HG03520 (cell line): Measurements from ENCODE around the gene EIF4G3.
A peak's percentile ranks its signal among the peaks of the same experiment; 100 is the strongest.
"Not testable (repeated sequence)": the region's sequence is repeated elsewhere in the genome, so short reads cannot be mapped to it uniquely, and the experiment has no call there.

Experiments used
- ATAC-seq: cut with Tn5 transposase; IDR thresholded peaks from one replicate; pipeline ENCODE4 v1.9.1; 2021; ENCODE audit warnings: mild to moderate bottlenecking, moderate library complexity; ENCODE audit not compliant: unreplicated experiment

Gene EIF4G3

DNA sequence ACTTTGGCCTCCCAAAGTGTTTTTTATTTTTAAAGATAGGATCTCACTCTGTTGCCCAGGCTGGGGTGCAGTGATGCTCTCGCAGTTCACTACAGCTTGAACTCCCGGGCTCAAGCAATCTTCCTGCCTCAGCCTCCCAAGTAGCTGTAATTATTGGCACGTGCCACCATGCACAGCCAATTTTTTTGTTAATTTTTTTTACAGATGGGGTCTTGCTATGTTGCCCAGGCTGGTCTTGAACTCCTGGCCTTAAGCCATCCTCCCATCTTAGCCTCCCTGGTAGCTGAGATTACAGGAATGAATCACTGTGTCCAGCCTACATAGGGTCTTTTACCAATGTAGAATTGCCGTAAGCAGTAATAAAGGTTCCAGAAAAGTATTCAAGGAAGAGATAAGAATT, 340.5 kb downstream of the EIF4G3 start:
- no peak for ATAC-seq

DNA sequence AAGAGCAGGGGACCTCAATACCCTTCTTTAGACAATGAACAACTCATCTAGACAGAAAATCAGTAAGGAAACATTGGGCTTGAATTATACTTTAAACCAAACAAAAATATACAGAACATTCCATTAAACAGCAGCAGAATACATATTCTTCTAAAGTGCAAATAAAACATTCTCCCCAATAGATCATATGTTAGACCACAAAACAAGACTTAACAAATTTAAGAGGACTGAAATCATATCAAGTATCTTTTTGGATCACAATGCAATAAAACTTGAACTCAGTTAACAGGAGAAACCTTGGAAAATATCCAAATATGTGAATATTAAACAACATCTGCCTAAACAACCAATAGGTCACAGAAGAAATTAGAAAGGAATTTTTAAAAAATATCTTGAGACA, 341.9 kb downstream of the EIF4G3 start:
- ATAC-seq: no peak

DNA sequence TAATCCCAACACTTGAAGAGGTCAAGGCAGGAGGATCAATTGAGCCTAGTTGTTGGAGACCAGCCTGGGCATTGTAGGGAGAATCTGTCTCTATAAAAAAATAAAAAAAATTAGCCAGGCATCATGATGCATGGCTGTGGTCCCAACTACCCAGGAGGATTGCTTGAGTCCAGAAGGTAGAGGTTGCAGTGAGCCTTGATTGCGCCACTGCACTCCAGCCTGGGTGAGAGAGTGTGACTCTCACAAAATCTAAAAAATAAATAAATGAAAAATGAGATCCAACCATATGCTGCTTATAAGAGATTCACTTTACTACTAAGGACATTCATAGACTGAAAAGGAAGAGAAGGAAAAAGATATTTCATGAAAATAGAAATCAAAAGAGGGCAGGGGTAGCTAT, 342.5 kb downstream of the EIF4G3 start:
- no peak for ATAC-seq

DNA sequence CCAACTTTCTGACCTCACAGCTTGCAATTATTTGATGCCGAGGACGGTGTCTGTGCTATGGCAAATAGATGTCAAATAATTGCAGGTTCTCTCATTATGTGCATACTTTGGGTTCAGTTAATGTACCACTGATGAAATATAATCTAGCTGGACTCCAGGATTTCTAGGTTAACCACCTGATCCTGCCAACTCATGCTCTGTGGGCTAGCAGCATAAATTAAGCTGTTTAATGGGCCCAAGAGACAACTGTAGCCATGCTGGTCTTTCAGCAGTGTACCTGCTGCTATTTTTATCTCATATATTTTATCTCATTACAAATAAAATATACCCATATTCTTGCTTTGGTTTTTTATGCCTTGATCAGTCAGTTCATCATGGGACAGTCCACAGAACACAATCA, 346.3 kb downstream of the EIF4G3 start:
- no peak for ATAC-seq

DNA sequence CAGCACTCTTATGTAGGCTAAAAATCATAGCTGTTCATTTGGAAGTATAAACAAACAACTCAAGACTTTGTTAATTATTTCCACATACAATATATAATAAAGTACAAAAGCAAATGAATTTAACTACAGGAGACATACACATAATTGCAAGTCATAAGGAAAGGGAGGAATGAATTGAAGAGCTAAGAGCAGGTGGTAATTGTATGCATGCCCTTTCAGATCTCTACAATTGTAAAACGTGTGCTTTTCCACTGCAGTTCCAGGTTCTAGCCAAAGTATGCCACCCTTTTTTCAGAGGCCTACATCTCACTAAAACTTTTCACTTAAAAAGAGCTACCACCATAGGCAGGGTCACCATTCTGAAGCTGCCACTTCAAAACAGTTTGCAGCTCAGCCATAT, 346.8 kb downstream of the EIF4G3 start:
- no peak for ATAC-seq

DNA sequence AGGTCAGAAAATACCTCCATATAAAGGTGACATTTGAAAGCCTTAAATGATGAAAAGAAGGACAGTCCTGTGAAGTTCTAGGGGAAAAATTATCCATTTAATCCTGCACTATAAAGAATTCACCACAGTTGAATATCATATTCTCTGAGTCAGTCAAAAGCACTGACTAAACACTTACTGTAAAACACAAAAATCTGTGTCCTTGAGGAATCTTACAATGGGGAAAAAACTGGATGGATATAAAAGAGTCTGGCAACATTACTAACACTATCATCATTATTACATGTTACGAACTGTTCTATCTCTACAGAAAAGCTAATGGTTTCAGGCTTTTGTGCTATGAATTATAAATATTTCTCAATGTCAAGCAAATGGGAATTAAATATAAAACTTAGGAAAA, 347.2 kb downstream of the EIF4G3 start:
- ATAC-seq: no peak

DNA sequence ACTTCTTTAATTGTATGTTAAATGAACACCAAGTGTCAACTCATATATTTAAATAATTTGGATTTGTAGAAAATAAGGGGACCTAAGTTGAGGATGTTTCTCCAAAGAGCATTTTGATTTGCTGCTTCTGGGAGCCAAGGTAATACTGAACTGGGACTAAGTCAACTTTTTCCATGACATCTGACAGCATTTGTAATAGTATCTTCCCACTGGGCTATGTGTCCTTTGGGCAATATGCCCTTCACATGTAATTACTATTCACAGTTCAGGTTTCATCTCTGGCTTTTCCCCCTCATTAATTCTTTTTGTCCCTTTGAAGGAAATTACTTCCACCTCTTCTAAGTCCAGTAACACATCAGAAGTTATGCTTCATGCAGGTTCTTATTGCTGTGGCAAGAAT, 352.9 kb downstream of the EIF4G3 start:
- no peak for ATAC-seq

DNA sequence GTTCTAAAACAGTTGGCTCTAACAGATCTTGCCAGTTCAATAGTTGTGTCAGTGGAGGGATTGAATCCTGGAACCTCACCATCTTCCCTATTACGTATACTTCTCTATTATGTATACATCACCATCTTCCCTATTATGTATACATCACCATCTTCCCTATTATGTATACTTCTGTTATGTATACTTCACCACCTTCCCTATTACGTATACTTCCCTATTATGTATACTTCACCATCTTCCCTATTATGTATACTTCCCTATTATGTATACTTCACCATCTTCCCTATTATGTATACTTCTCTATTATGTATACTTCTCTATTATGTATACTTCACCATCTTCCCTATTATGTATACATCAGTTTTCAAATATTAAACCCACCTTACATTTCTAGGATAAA, 355.2 kb downstream of the EIF4G3 start:
- no peak for ATAC-seq

DNA sequence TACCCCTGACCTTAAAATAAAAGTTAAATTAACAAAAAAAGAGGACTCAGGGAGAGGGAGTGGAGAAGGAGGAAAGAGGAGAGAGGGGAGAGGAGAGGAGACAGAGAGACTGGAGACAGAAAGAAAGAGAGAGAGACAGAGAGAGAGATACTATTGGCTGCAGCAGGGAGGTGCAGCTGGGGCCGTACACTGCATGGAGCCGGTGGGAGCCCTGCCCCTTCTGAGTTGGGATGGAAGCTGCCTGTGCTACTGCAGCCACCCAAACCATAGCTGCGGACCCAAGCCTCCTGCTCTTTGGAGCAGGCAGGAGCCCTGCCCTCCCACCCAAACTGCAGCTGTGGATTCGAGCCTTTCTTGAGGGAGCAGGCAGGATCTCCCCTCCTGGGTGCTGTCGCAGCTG, 356.9 kb downstream of the EIF4G3 start:
- ATAC-seq: no peak

DNA sequence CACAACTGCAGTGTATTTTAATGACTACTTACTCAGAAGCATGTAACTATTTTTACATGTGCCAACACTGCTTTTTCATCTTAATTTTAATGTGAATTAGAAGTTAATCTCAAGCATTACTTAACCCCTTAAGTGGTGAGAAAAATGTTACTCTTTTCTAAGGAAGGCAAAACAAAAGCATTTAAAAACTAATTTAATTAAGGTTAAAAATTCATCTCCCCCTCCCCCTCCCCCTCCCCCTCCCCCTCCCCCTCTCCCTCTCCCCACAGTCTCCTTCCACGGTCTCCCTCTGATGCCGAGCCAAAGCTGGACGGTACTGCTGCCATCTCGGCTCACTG, 362.2 kb downstream of the EIF4G3 start:
- ATAC-seq: no peak

DNA sequence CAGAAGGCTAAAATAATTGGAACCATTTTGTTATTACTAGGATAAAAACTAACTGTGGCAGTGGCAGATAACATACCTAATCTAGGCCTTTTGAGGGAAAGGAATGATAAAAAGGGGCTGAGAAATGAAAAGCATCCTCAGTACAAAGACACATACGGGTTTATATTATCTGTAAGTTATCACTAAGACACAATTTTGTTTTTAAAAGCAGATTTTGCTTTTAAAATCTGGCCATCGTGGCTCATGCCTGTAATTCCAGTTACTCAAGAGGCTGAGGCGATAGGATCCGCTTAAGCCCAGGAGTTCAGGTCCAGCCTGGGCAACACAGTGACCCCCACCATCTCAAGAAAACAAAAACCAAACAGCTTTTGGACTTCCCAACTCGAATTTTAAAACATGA, 364.8 kb downstream of the EIF4G3 start:
- ATAC-seq: no peak

DNA sequence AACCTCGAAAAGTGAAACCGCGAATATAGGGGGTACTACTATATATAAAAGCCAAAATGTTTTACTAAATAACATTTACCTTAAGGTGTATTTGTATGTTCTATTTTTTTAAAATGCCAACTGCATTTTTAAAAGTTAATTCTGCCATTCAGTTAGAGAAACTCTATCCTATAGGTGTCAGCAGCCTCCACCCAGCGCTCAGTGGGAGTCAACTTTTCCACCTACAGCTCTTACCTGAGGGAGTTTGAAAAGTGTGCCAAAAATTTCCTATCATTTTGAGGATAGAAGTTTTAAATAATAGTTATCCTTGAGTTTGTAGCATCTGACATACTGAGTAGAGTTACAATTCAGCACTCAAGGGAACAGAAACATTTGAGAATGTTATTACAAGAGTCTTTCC, 383.5 kb downstream of the EIF4G3 start:
- ATAC-seq: no peak

DNA sequence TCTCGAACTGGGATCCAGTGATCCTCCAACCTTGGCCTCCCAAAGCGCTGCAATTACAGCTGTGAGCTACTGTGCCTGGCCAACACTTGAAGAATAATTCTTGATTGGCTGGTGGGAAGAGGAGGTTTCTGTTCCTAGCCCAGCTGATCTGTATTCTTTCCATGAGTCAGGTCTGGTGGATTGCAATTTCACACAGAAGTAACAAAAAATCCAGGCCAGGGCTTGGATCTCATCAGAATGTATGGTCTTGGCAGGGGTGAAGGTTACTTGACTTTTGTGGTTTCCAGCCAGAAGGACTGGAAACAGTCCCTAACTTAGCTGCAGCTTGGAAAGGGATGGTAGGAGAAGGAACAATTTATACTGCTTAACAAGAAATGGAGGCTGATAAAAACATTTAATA, 384.5 kb downstream of the EIF4G3 start:
- ATAC-seq: no peak

DNA sequence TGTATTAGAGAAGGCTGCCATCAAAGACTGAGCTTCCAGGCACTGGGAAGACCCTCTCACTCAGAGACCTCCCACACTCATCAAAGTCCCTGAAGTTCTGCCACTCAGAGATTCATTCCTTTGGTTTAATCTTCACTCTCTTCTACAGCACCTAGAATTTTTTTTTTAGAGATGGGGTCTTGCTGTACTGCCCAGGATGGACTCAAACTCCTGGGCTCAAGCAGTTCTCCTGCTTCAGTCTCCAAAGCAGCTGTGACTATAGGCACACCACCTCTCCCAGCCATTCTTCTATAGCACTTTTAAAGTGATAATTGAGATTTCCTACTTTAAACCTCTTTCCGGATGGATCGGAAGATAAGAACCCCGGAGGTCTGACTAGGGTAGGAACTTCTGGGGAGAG, 385.9 kb downstream of the EIF4G3 start:
- no peak for ATAC-seq

DNA sequence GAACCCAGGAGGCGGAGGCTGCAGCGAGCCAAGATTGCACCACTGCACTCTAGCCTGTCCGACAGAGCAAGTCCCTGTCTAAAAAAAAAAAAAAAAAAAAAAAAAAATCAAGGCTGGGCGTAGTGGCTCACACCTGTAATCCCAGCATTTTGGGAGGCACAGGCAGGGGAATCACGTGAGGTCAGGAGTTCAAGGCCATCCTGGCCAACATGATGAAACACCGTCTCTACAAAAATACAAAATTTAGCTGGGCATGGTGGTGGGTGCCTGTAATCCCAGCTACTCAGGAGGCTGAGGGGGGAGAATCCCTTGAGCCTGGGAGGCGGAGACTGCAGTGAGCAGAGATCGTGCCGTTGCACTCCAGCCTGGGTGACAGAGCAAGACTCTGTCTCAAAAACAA, 387.1 kb downstream of the EIF4G3 start:
- not testable (repeated sequence) for ATAC-seq

DNA sequence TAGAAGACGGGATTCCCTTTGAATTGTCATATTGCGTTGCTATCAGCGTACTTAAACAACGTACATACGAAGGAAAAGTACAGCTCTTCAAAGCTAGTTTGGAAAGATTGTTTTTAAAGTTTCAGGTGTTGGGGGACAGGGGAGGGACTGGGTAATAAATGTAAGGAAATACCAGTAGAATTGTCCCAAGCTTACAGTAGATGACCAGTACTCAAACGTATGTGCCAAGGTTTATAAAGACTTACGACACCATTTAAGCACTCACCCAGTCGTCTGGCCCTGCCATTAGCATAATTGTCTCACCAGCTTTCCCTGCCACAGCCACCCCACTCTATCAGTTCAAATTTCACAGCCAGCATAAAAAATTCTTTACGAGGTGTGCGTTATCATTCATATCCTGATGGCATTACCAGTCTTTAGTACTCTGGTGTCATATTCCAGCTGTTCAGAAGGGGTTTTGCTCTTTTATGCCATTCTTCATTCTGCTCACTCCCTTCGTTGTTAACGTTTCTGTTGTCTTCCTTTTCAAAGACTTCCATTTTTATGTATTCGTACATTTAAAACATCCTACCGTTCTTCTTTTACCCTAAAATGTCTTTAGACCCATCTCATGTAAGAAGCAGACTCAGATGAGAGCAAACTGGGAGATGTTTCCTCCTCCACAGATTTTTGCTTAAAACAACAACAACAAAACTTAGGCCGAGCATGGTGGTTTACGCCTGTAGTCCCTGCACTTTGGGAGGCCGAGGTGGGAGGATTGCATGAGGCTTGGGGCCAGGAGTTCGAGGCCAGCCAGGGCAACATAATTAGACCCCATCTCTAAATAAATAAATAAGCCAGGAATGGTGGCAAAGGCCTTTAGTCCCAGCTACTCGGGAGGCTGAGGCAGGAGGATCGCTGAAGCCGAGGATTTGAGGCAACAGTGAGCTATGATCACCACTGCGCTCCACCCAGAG, 388.6 kb downstream of the EIF4G3 start:
- ATAC-seq: no peak

DNA sequence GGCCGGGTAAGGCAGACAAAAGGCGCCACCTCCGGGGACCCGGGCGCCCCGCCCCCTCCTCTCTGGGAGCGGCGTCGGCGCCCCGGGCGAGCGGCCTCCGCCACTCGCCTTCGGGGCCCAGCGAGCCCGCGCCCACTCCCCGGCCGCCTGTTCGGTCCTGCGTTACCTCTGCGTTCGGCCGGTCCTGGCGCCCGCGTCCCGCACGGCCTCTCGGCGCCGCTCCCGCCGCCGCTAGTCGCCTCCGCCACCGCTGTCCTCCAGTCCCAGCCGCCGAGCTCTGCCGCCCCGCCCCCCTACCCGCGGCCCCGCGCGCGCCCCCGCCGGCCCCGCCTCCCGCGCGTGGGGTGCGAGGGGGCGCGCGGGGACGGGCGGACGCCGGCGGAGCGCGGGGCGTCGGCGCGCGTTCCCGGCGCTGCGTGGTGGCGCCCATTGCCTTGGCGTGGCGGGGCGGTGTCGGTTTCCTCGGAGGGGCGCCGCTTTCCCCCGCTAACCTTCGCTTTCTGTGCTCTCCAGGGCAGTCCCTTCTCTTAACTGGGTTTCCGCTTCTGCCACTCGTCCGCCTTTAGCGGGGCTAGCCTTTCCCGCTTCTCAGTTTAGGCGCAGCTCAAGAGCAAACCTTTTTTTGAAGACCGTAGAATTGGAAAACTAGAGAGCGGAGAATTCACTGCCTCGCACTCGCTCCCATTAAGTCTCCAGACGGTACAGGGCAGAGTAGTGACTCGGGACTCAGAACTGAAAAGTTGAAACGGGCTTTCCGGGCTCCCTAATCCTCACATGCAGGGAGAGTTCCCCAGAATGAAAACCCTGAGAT, 389.5 kb downstream of the EIF4G3 start, which contains the start of gene HP1BP3:
Gene HP1BP3 (minus strand): TSS at position 279 of the 811 bp plus-strand sequence. CDS start 6,867 bp downstream, outside the sequence.
- peak; percentile 35 for ATAC-seq

DNA sequence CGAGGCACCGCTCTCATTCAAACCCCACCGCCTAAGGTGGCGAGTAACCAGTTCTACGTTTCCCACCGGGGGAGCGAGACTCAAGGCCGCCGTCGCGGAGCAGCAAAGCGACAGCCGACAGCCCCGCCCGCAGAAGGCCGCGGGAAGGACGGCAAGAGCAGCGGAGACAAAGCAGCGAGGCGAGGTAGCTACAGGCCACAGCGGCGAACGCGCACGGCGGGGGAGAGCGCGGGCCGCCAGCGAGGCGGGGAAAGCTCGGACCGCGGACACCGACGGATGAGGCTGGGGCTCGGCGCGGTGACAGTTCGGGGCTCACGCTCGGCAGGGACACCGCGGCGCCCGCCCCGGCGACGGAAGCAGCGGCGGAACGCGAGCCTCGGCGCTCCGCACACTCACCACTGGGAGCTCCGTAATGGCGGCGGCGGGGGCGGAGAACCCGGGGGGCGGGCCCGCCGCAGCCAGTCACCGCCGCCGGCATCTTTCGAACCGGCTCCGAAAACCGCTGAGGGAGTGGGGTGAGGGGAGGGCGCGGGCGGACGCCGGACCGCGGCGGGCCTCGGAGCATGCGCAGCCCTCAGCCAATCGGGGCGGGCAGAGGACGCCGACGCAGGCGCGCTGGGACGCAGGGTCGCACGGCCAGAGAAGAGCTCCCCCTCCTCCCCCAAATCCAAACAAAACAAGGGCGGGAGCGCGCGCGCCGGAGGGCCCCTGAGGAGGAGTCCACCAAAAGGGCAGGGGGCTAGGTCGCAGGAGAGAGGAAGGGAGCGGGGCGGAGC, 390.3 kb downstream of the EIF4G3 start:
- ATAC-seq: peak; percentile 70

DNA sequence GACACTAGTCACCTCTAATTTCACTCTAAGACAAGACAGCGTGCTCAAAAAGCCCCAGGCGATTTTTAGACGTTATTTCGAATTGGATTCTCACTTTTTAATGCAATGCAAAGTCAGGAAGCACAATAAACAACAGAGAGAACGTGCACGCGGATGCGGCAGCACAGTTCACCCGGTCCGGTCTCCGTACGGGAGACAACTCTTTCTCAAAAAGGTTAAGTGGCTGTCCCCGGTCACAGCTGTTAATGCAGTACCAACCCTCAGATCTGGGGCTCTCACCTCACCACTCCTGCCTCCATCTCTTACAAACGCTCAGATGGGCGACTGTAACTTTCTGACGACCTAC, 390.8 kb downstream of the EIF4G3 start:
- ATAC-seq: peak; percentile 1

DNA sequence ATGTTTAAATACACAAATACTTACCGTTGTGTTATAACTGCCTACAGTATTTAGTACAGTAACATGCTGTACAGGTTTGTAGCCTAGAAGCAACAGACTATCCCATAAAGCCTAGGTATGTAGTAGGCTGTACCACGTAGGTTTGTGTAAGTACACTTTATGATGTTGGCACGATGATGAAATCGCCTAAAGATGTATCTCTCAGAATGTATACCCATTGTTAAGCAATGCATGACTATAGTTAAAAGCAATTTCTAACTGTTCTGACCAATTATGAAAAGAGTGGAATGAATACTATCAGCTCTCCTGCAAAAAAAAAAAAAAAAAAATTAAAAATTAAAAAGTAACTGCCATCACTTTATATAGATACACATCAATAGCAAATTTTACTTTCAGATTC, 401.0 kb downstream of the EIF4G3 start:
- ATAC-seq: no peak

DNA sequence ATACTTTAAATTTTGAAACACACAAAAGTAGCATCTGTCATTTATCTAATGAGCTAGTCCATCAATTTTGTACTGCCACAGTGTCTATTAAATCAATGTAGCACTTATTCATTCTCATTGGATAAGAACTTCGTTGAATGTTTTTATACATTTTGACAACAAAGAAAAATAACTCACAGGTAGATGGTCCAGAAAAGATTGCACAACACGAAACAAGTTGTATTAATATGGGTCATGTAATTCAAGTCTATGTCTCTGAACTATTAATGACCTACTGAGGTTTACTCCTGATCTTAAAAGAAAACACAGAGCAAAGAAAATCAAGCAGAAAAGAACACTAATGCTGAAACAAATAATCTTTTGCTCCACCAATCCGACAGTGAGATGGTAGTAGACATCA, 404.9 kb downstream of the EIF4G3 start:
- ATAC-seq: no peak
